Umbilical cord (tissue), 2 donors: Measurements from ENCODE around the gene RABL2A. TPM values are rescaled to one million over a fixed set of nuclear protein-coding genes. Genes with fewer than 3 reads are reported as not detected.
A peak's percentile ranks its signal among the peaks of the same experiment; 100 is the strongest.
"Not testable (repeated sequence)": the region's sequence is repeated elsewhere in the genome, so short reads cannot be mapped to it uniquely, and the experiment has no call there.

ENCODE experiments used
- DNase-seq: peaks from one replicate; pipeline ENCODE4 v3.0.0-alpha.2; 2015; ENCODE audit warnings: low spot score
- total RNA-seq: library from RNA; depleted of rRNA; stranded (reverse); fragments of >200 nt; gene quantifications from one replicate; pipeline ENCODE4 v1.2.3, GENCODE V29; 2014; ENCODE audit warnings: low replicate concordance; ENCODE audit not compliant: insufficient read depth

RABL2A gene
- 14.9 TPM for total RNA-seq

DNA sequence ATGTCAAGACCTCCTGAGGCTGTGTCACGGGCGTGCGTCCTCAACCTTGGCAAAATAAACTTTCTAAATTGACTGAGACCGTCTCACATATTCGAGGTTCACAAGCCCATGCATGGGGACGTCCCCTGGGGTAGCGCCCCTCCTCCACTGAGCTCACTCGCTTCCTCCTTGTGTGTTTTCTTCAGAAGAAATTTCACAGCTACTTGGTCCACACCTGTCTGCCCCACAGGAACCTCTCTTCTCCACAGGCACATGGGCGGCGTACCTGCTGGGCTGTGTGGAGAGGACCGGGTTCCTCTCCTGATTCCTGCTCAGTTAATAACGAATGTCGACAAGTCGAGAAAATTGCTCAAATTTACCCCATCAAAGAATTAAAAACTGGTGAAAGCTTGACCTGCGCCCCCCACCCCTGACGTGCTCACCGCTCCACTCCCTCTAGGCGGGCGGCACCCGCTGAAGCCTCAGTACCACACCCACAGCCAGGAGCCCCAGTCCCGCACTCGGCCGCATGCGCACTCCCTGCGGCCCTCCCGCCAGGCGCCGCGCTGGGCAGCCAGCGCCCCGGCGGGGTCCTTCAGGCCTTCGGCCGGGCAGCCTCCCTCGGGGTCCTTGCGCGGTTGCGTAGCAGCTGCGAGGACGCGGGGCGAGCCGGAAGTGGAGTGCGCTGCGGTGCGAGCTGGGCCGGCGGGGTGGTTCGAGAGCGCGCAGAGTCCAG, at the start of gene RABL2A:
TSS of gene RABL2A (plus strand) at position 651 of the 715 bp plus-strand sequence. CDS start 1,341 bp downstream, outside the sequence.
- peak; percentile 76 for DNase-seq

DNA sequence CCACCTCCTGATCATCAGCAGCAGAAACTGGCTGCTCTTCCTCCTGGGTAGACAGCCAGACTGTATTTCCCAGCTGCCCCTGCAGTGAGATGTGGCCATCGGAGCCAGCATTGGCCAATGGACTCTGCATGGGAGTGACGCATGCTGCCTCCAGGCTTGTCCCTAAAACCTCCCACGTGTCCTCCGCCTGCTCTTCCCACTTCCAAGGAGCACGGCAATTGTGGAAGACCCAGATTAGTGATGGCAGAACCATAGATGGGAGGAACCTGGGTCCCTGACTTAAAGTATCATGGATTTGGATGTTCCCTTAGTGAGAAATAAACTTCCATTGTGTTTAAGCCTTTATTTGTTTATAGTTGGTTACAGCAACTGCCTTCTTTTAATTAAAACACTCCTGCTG, 48.6 kb upstream of the RABL2A start:
- not testable (repeated sequence) for DNase-seq

GRCh38 chr2:113582473-113582872, 44.6 kb upstream of the RABL2A start:
- not testable (repeated sequence) for DNase-seq

DNA sequence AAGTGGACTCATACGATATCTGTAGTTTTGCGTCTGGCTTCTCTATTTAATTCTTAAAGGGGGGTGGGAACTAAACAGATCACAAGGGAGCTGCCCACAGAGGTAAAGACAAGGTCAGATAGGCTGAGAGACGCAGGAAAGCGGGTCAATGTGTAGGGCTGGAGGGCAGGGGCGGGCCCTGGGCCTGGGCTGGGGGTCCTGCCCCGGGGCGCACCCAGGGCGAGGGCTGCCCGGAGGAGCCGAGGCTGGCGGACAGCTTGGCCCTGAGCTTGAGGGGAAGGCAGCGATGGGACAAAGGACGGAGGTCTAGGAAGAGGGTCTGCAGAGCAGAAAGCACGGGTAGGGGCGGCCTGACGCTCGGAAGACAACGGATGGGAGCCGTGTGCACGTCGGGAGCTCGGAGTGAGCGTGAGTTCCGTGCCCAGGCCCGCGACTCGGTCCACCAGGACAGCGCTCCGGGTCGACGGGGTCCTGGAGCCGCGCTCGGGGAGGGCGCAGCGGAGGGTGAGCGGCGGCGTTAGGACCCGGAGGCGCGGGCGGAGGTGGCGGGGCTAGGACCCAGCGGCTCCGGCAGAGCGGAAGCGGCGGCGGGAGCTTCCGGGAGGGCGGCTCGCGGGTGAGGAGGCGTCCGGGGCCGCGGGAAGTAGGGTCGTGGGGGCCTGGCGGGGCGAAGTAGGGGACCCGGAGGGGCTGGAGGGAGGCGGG, 43.4 kb upstream of the RABL2A start:
- DNase-seq, result peak; percentile 84

DNA sequence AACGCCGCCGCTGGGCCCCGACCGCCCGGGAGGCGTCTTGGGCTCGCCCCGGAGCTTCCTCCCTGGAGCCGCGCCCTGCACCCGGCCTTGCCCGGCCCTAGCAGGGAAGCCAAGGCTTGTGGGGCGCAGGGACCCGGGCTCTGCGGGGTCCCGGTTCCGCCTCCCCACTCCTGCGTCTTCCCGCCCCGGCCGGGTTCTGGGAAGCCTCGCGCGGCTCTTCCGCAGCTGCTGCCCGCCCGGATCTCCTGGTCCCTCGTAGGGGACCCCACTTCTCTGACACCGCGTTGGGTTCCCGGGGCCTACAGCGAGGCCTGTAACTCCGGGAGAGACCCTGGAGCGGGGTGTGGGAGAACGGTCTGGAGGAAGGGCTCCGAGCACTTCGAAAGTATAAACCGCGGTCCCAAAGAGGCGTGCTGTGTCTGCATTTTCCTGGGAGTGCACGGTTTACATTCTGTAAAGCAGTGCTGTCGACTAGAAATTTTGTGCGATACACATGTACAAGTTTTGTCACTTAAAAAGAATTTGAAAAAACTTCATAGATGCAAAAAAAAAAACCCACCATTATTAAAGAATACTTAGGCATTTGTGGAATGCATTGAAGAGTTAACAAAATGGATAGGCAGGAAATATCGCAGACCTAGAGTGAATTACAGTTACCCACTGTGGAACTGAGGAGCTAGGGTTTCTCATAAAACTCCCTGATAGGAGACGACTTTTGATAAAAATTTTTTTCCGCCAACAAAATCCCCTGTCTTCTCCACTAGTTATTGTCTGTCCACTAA, 42.6 kb upstream of the RABL2A start:
- peak; percentile 3 for DNase-seq

- peak; percentile 16 for DNase-seq
Measured at GRCh38 chr2:113587201-113587600, 39.9 kb upstream of the RABL2A start.

- DNase-seq, result not testable (repeated sequence)
Measured at GRCh38 chr2:113589591-113589990, 37.5 kb upstream of the RABL2A start.

DNA sequence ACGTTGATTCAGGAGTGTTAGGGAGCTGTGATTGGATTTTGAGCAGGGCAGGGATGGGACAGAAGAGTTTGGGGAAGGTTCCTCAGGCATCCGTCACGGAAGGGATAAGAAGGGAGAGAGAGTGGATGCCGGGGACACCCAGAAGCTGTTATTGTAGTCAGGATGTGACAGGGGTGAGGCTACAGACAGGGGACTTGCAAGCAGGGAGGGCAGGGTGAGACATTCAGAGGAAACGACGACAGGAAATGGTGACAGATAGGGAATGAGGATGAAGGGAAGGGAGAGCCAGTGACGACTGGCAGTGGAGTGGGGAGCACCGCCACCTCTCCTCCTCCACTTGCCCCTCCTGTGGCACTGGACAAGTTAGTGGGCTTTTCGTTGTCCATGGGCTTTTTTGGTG, 35.1 kb upstream of the RABL2A start:
- DNase-seq, result not testable (repeated sequence)

DNA sequence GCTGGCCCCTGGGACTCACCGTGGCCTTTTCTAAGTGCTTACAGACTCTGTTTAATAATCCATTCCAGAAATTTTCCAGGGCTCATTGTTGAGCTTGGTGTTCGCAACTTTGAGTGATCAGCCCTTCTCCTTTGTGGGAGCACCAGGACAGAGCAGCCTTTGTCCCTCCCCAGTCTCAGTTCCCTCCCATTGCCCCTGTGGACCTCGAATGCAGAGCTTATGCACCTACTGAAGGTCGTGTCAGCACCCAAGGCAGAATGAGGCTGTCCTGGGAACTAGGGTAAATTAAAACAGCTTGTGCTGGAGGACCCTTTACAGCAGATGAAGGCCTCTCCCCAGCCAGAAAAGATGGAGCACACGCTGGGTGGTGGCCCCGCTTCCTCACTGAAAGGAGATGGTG, 33.8 kb upstream of the RABL2A start:
- DNase-seq, result not testable (repeated sequence)

- not testable (repeated sequence) for DNase-seq
Measured at GRCh38 chr2:113595725-113596124, 31.3 kb upstream of the RABL2A start.

DNA sequence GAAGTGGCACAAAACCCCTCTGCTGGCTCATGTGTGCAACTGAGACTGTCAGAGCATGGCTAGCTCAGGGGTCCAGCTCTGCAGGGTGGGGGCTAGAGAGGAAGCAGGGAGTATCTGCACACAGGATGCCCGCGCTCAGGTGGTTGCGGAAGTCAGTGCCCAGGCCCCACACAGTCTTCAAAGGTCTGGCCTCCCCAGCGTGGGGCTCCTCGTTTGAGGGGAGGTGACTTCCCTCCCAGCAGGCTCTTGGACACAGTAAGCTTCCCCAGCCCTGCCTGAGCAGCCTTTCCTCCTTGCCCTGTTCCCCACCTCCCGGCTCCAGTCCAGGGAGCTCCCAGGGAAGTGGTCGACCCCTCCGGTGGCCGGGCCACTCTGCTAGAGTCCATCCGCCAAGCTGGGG, 29.9 kb upstream of the RABL2A start:
- DNase-seq, result not testable (repeated sequence)

GRCh38 chr2:113597572-113597971, 29.5 kb upstream of the RABL2A start:
- not testable (repeated sequence) for DNase-seq

GRCh38 chr2:113598180-113598579, 28.9 kb upstream of the RABL2A start:
- DNase-seq, result not testable (repeated sequence)

DNA sequence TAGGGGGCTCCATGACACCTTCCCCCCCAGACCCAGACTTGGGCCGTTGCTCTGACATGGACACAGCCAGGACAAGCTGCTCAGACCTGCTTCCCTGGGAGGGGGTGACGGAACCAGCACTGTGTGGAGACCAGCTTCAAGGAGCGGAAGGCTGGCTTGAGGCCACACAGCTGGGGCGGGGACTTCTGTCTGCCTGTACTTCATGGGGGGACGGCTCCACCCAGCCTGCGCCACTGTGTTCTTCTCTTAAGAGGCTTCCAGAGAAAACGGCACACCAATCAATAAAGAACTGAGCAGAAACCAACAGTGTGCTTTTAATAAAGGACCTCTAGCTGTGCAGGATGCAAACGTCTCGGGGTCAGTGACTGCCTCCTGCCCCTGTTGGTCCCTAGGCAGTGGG, 28.3 kb upstream of the RABL2A start:
- DNase-seq, result not testable (repeated sequence)

DNA sequence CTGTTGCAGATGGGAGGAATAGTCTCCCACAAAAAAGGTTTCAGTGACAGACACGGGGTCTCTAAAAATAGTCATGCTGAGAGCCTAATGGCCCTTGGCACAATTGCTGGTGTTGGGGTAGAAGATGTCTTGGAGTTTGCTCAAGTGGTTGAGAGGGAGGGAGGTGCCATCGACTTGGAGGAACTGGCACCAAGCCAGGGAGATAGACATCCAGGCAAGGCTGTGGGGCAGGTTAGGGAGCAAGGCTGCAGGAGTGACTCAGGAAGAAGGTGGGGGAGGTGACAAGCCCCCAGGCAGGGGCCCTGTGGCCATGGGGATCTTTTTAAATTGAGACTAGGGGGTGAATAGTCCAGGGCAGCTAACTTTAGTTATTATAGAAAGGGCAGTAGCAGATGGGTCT, 27.9 kb upstream of the RABL2A start:
- not testable (repeated sequence) for DNase-seq

GRCh38 chr2:113602040-113602769, 24.9 kb upstream of the RABL2A start:
- peak; percentile 3 for DNase-seq

DNA sequence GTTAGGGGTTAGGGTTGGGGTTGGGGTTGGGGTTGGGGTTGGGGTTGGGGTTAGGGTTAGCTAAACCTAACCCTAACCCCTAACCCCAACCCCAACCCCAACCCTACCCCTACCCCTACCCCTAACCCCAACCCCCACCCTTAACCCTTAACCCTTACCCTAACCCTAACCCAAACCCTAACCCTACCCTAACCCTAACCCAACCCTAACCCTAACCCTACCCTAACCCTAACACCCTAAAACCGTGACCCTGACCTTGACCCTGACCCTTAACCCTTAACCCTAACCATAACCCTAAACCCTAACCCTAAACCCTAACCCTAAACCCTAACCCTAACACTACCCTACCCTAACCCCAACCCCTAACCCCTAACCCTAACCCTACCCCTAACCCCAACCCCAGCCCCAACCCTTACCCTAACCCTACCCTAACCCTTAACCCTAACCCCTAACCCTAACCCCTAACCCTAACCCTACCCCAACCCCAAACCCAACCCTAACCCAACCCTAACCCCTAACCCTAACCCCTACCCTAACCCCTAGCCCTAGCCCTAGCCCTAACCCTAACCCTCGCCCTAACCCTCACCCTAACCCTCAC, 24.1 kb upstream of the RABL2A start:
- DNase-seq, result no peak

DNA sequence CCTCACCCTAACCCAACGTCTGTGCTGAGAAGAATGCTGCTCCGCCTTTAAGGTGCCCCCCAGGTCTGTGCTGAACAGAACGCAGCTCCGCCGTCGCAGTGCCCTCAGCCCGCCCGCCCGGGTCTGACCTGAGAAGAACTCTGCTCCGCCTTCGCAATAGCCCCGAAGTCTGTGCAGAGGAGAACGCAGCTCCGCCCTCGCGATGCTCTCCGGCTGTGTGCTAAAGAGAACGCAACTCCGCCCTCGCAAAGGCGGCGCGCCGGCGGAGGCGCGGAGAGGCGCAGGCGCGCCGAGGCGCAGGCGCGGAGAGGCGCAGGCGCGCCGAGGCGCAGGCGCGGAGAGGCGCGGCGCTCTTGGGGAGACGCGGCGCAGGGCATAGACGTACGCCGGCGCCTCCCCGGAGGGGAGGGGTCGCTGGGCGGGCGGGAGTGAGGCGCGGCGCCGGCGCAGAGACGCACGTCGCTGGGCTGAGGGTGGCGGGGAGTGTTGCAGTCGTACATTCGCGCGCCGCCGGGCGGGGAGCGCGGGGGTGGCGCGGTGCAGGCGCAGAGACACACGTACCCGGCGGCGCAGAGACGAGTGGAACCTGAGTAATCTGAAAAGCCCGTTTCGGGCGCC, 23.5 kb upstream of the RABL2A start:
- peak; percentile 93 for DNase-seq

GRCh38 chr2:113604085-113604477, 23.0 kb upstream of the RABL2A start:
- DNase-seq, result peak; percentile 89

GRCh38 chr2:113604661-113605060, 22.4 kb upstream of the RABL2A start:
- not testable (repeated sequence) for DNase-seq

DNA sequence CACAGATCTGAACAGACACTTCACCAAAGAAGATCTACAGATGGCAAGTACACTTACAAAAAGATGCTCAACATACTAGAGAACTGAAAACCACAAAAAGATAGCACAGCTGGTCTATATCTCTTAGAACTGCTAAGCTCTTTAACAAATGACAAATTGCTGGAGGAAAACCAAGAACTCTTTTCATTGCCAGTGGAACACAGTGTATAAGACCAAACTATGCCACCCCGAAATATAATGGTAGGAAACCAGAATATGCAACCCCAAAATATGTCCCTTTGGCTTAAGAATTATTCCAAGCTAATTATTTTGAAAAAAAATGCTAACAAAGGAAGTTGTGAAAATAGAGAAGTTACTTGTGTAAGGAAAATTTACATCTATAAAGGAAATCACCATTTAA, 21.0 kb upstream of the RABL2A start:
- not testable (repeated sequence) for DNase-seq
